GM06990 (cell line): ENCODE results near the gene EIF3K.
A peak's percentile ranks its signal among the peaks of the same experiment; 100 is the strongest.

ENCODE experiments used
- DNase-seq: peaks from one replicate; pipeline ENCODE4 v3.0.0-alpha.2; 2011; ENCODE audit not compliant: insufficient read length; ENCODE audit errors: extremely low read depth
- H3K27me3 ChIP-seq: replicated peaks from 2 replicates; pipeline ENCODE4 v1.6.0; 2011; ENCODE audit warnings: low read length; ENCODE audit not compliant: control insufficient read depth, insufficient read depth
- H3K36me3 ChIP-seq: 2 replicates; pipeline ENCODE4 v1.5.1; 2011; ENCODE audit warnings: low read length; ENCODE audit not compliant: control insufficient read depth, insufficient read depth
- H3K4me3 ChIP-seq: replicated peaks from 2 replicates; pipeline ENCODE4 v1.5.1; 2011; ENCODE audit warnings: low read depth, mild to moderate bottlenecking, control low read depth, low read length
- CTCF ChIP-seq: IDR thresholded peaks from 2 replicates; pipeline ENCODE4 v1.5.1; 2011; ENCODE audit warnings: low read length, control low read depth, mild to moderate bottlenecking, inconsistent platforms; ENCODE audit not compliant: insufficient read depth, poor library complexity, severe bottlenecking

Gene EIF3K

GRCh38 chr19:38655148-38655824, 36.3 kb downstream of the EIF3K start:
- TF ChIP-seq CTCF, result no peak
- H3K4me3 ChIP-seq, result no peak overlapping the region

GRCh38 chr19:38656171-38656981, 37.4 kb downstream of the EIF3K start:
- Histone ChIP-seq H3K36me3 (peaks cover 4% of the 10 kb centered on the region), H3K4me3 (no peak overlapping the region), H3K27me3 (no peaks in the 10 kb centered on the region)
- DNase-seq, result no peak
- no peak for TF ChIP-seq CTCF

More at GRCh38 chr19:38655148-38655824, 36.3 kb downstream of the EIF3K start:
- DNase-seq, result peak; percentile 54
- Histone ChIP-seq H3K36me3 (no peaks in the 10 kb centered on the region; the same call in 1 of the 2 replicates), H3K27me3 (no peaks in the 10 kb centered on the region)

- Histone ChIP-seq H3K27me3 (no peaks in the 10 kb centered on the region), H3K4me3 (no peak overlapping the region), H3K36me3 (peaks cover 5% of the 10 kb centered on the region)
- DNase-seq, result no peak
- no peak for TF ChIP-seq CTCF
Observed at GRCh38 chr19:38657633-38658222, 38.7 kb downstream of the EIF3K start.

- no peaks in the 10 kb centered on the region for H3K27me3 ChIP-seq
- no peak for TF ChIP-seq CTCF
- H3K4me3 ChIP-seq, result no peak overlapping the region
- no peak for DNase-seq
- H3K36me3 ChIP-seq, result peaks cover 6% of the 10 kb centered on the region
Observed at GRCh38 chr19:38658462-38659306, 39.7 kb downstream of the EIF3K start.

- H3K27me3 ChIP-seq, result no peaks in the 10 kb centered on the region
- peaks cover 6% of the 10 kb centered on the region for H3K36me3 ChIP-seq
- H3K4me3 ChIP-seq, result no peak overlapping the region
- no peak for TF ChIP-seq CTCF
- no peak for DNase-seq
Observed at GRCh38 chr19:38660724-38661123, 41.7 kb downstream of the EIF3K start.
